ENCODE data around the gene DMXL2. TPM values are rescaled to one million over a fixed set of nuclear protein-coding genes. Genes with fewer than 3 reads are reported as not detected.

Gene DMXL2
- total and polyA plus RNA-seq, 2 experiments from 2014 or later: 6.1 to 61.1 TPM

DNA sequence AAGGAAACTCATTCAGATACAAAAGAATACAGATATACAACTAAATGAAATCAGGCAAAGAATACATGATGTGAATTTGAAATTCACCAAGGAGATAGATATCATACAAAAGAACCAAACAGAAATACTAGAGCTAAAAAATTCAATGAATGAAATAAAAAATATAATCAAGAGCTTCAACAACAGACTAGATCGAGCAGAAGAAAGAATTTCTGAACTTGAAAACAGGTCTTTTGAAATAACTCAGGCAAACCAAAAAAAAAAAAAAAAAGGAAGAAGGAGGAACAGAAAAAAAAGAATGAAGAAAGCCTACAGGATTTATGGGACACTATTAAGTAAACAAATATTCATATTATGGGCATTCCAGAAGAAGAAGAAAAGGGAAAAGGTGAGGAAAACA, 137.8 kb downstream of the DMXL2 start:
- Histone ChIP-seq H3K27ac (ENCODE audit: low read depth) (no peak overlapping the region), H3K27me3 (ENCODE audit: insufficient read depth) (no peaks in the 10 kb centered on the region), H2AFZ (no peak overlapping the region), H3K79me2 (replicated peaks; ENCODE audit: insufficient read depth) (no peaks in the 10 kb centered on the region), H3K4me1 (ENCODE audit: insufficient read depth) (no peaks in the 10 kb centered on the region), H3K4me2 (no peak overlapping the region), H3K36me3 (ENCODE audit: insufficient read depth) (no peaks in the 10 kb centered on the region), H3K4me3 (no peak overlapping the region), H3K9me2 (ENCODE audit: insufficient read depth) (no peaks in the 10 kb centered on the region), H3F3A (replicated peaks; ENCODE audit: low read depth) (no peaks in the 10 kb centered on the region), H4K20me1 (replicated peaks; ENCODE audit: insufficient read depth) (no peaks in the 10 kb centered on the region)
- DNase-seq (ENCODE audit: low spot score) (no peak), ATAC-seq (no peak)
- no peak for TF ChIP-seq ZNF114 (CRISPR knock-in tag; IDR thresholded peaks at IDR 0.05)
- TF ChIP-seq EZH2 (IDR thresholded peaks at IDR 0.05; ENCODE audit: low read depth, unreplicated experiment): no peak
- TF ChIP-seq NANOG (IDR thresholded peaks at IDR 0.05; ENCODE audit: borderline replicate concordance): no peak
- no peak for TF ChIP-seq POLR2AphosphoS5 (IDR thresholded peaks at IDR 0.05; ENCODE audit: low read depth)
- TF ChIP-seq STAT1 (IDR thresholded peaks at IDR 0.05; ENCODE audit: unreplicated experiment): no peak
- no peak for TF ChIP-seq JUNB (IDR thresholded peaks at IDR 0.05; ENCODE audit: unreplicated experiment)
- TF ChIP-seq, protein P1, sequence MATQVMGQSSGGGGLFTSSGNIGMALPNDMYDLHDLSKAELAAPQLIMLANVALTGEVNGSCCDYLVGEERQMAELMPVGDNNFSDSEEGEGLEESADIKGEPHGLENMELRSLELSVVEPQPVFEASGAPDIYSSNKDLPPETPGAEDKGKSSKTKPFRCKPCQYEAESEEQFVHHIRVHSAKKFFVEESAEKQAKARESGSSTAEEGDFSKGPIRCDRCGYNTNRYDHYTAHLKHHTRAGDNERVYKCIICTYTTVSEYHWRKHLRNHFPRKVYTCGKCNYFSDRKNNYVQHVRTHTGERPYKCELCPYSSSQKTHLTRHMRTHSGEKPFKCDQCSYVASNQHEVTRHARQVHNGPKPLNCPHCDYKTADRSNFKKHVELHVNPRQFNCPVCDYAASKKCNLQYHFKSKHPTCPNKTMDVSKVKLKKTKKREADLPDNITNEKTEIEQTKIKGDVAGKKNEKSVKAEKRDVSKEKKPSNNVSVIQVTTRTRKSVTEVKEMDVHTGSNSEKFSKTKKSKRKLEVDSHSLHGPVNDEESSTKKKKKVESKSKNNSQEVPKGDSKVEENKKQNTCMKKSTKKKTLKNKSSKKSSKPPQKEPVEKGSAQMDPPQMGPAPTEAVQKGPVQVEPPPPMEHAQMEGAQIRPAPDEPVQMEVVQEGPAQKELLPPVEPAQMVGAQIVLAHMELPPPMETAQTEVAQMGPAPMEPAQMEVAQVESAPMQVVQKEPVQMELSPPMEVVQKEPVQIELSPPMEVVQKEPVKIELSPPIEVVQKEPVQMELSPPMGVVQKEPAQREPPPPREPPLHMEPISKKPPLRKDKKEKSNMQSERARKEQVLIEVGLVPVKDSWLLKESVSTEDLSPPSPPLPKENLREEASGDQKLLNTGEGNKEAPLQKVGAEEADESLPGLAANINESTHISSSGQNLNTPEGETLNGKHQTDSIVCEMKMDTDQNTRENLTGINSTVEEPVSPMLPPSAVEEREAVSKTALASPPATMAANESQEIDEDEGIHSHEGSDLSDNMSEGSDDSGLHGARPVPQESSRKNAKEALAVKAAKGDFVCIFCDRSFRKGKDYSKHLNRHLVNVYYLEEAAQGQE (IDR thresholded peaks at IDR 0.05; ENCODE audit: unreplicated experiment): no peak
- TF ChIP-seq CREB1 (CRISPR knock-in tag; IDR thresholded peaks at IDR 0.05; ENCODE audit: low read depth): no peak
- TF ChIP-seq EZH2phosphoT487 (IDR thresholded peaks at IDR 0.05; ENCODE audit: unreplicated experiment): no peak
- no peak for TF ChIP-seq ZNF331 (CRISPR knock-in tag; IDR thresholded peaks at IDR 0.05; ENCODE audit: low read depth)
- TF ChIP-seq, protein P2, sequence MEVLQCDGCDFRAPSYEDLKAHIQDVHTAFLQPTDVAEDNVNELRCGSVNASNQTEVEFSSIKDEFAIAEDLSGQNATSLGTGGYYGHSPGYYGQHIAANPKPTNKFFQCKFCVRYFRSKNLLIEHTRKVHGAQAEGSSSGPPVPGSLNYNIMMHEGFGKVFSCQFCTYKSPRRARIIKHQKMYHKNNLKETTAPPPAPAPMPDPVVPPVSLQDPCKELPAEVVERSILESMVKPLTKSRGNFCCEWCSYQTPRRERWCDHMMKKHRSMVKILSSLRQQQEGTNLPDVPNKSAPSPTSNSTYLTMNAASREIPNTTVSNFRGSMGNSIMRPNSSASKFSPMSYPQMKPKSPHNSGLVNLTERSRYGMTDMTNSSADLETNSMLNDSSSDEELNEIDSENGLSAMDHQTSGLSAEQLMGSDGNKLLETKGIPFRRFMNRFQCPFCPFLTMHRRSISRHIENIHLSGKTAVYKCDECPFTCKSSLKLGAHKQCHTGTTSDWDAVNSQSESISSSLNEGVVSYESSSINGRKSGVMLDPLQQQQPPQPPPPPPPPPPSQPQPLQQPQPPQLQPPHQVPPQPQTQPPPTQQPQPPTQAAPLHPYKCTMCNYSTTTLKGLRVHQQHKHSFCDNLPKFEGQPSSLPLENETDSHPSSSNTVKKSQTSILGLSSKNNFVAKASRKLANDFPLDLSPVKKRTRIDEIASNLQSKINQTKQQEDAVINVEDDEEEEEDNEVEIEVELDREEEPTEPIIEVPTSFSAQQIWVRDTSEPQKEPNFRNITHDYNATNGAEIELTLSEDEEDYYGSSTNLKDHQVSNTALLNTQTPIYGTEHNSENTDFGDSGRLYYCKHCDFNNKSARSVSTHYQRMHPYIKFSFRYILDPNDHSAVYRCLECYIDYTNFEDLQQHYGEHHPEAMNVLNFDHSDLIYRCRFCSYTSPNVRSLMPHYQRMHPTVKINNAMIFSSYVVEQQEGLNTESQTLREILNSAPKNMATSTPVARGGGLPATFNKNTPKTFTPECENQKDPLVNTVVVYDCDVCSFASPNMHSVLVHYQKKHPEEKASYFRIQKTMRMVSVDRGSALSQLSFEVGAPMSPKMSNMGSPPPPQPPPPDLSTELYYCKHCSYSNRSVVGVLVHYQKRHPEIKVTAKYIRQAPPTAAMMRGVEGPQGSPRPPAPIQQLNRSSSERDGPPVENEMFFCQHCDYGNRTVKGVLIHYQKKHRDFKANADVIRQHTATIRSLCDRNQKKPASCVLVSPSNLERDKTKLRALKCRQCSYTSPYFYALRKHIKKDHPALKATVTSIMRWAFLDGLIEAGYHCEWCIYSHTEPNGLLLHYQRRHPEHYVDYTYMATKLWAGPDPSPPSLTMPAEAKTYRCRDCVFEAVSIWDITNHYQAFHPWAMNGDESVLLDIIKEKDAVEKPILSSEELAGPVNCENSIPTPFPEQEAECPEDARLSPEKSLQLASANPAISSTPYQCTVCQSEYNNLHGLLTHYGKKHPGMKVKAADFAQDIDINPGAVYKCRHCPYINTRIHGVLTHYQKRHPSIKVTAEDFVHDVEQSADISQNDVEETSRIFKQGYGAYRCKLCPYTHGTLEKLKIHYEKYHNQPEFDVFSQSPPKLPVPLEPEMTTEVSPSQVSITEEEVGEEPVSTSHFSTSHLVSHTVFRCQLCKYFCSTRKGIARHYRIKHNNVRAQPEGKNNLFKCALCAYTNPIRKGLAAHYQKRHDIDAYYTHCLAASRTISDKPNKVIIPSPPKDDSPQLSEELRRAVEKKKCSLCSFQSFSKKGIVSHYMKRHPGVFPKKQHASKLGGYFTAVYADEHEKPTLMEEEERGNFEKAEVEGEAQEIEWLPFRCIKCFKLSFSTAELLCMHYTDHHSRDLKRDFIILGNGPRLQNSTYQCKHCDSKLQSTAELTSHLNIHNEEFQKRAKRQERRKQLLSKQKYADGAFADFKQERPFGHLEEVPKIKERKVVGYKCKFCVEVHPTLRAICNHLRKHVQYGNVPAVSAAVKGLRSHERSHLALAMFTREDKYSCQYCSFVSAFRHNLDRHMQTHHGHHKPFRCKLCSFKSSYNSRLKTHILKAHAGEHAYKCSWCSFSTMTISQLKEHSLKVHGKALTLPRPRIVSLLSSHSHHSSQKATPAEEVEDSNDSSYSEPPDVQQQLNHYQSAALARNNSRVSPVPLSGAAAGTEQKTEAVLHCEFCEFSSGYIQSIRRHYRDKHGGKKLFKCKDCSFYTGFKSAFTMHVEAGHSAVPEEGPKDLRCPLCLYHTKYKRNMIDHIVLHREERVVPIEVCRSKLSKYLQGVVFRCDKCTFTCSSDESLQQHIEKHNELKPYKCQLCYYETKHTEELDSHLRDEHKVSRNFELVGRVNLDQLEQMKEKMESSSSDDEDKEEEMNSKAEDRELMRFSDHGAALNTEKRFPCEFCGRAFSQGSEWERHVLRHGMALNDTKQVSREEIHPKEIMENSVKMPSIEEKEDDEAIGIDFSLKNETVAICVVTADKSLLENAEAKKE (CRISPR knock-in tag; IDR thresholded peaks at IDR 0.05): no peak
- TF ChIP-seq CTCF (conservative IDR thresholded peaks at IDR 0.05; ENCODE audit: low read depth in 2 of 2): no peak
- TF ChIP-seq ETS1 (IDR thresholded peaks at IDR 0.05): no peak
- Mint-ChIP-seq H3K9me3 (peaks cover 10% of the 10 kb centered on the region), H3K27ac (no peak overlapping the region), H3K27me3 (ENCODE audit: insufficient read depth, low read depth, poor library complexity) (no peaks in the 10 kb centered on the region), H3K36me3 (ENCODE audit: low read depth) (peaks cover 19% of the 10 kb centered on the region), H3K4me1 (no peaks in the 10 kb centered on the region), H3K4me3 (no peak overlapping the region)
